HCT116 (cell line): Measurements from ENCODE around the gene LMNTD2. TPM values are rescaled to one million over a fixed set of nuclear protein-coding genes. Genes with fewer than 3 reads are reported as not detected.

Experiments used
- ATAC-seq: fragments of 200-7000 bp; cut with Tn5 transposase; 2 replicates; pipeline ENCODE4 v1.9.1; 2020; ENCODE audit warnings: mild to moderate bottlenecking, moderate library complexity
- BruUV-seq: library from RNA; stranded (reverse); fragments of 400-500 nt; replicated peaks from 2 replicates; lab custom pipeline; 2021; lab: Mats Ljungman, UMichigan
- CTCF ChIA-PET: fragments of 300-600 bp; sonication (Branson Sonifier 250); formaldehyde crosslinking; loops from one replicate; lab custom pipeline; 2021; ENCODE audit warnings: antibody characterized with exemption; lab: Charles Lee
- POLR2A ChIA-PET: fragments of 300-600, 350-600 bp; sonication (Branson Sonifier 250); formaldehyde crosslinking; loops from one replicate; lab custom pipeline; 2021; ENCODE audit warnings: antibody characterized with exemption; lab: Charles Lee
- RAD21 ChIA-PET, 2 experiments: fragments of 300-600 bp; sonication (Branson Sonifier 250); formaldehyde crosslinking; loops; one replicate each; lab custom pipeline; 2023; ENCODE audit warnings: low total read pairs in 2 of 2; ENCODE audit not compliant: uncharacterized antibody in 2 of 2, unreplicated experiment in 2 of 2, low non-redundant PET in 1 of 2; lab: Charles Lee
- DNase-seq: peaks from one replicate; pipeline ENCODE4 v3.0.0-alpha.2; 2010; ENCODE audit warnings: low read depth, low spot score
- H2AFZ ChIP-seq: fragments of 200-600 bp; shearing (Covaris generic), sonication (generic); 2 replicates; pipeline ENCODE4 v1.6.1; 2017; ENCODE audit warnings: low read depth, mixed run types, mixed read lengths, antibody characterized with exemption, low read length; ENCODE audit not compliant: poor library complexity, severe bottlenecking
- H3K27ac ChIP-seq: 2 replicates; pipeline ENCODE4 v1.5.1; 2012; ENCODE audit warnings: low read depth, low read length
- H3K27me3 ChIP-seq: fragments of 200-600 bp; sonication (generic); 2 replicates; pipeline ENCODE4 v1.6.1; 2016; ENCODE audit warnings: mixed run types, low read length, mixed read lengths; ENCODE audit not compliant: insufficient read depth
- H3K36me3 ChIP-seq, 2 experiments: fragments of 200-500 bp in 1 of 2; fragments of 200-600 bp in 1 of 2; sonication (Bioruptor generic) in 1 of 2; sonication (generic) in 1 of 2; 2 replicates each; pipeline versions ENCODE4 v1.5.1 to v1.6.1; 2014 to 2016; ENCODE audit warnings: low read length in 2 of 2, inconsistent platforms in 1 of 2, mixed read lengths in 1 of 2, mixed run types in 1 of 2; ENCODE audit not compliant: insufficient read depth in 2 of 2, control insufficient read depth in 1 of 2
- H3K4me1 ChIP-seq, 2 experiments: fragments of 200-600 bp in 1 of 2; sonication (generic) in 1 of 2; 2 replicates each; pipeline versions ENCODE4 v1.5.1 to v1.6.1; 2012 to 2017; ENCODE audit warnings: low read length in 2 of 2, inconsistent platforms in 1 of 2, mild to moderate bottlenecking in 1 of 2, mixed read lengths in 1 of 2, mixed run types in 1 of 2, moderate library complexity in 1 of 2; ENCODE audit not compliant: insufficient read depth in 2 of 2, control insufficient read depth in 1 of 2
- H3K4me2 ChIP-seq: fragments of 200-600 bp; sonication (generic); 2 replicates; pipeline ENCODE4 v1.6.1; 2017; ENCODE audit warnings: mixed run types, low read length, mixed read lengths
- H3K4me3 ChIP-seq, 2 experiments: fragments of 200-600 bp in 1 of 2; sonication (generic) in 1 of 2; replicated peaks in 1 of 2; 2 replicates each; pipeline ENCODE4 v1.5.1; 2011 to 2016; ENCODE audit warnings: low read length in 2 of 2, control low read depth in 1 of 2, low read depth in 1 of 2, mild to moderate bottlenecking in 1 of 2, mixed read lengths in 1 of 2, mixed run types in 1 of 2
- H3K79me2 ChIP-seq: fragments of 200-600 bp; sonication (generic); 2 replicates; pipeline ENCODE4 v1.6.1; 2017; ENCODE audit warnings: mild to moderate bottlenecking, mixed run types, low read length, moderate library complexity, mixed read lengths; ENCODE audit not compliant: insufficient read depth
- H3K9ac ChIP-seq: fragments of 200-600 bp; sonication (generic); 2 replicates; pipeline ENCODE4 v1.6.1; 2016; ENCODE audit warnings: low read length, mixed read lengths
- H3K9me2 ChIP-seq: fragments of 200-600 bp; sonication (generic), shearing (Covaris generic); 2 replicates; pipeline ENCODE4 v1.6.1; 2017; ENCODE audit warnings: mixed run types, mild to moderate bottlenecking, moderate library complexity; ENCODE audit not compliant: insufficient read depth
- H3K9me3 ChIP-seq, 2 experiments: fragments of 200-500 bp in 1 of 2; fragments of 200-600 bp in 1 of 2; sonication (Bioruptor generic) in 1 of 2; sonication (generic) in 1 of 2; 2 replicates each; pipeline ENCODE4 v1.6.1; 2014 to 2017; ENCODE audit warnings: low read length in 2 of 2, mixed read lengths in 2 of 2, inconsistent platforms in 1 of 2, low read depth in 1 of 2, mild to moderate bottlenecking in 1 of 2, mixed run types in 1 of 2, moderate library complexity in 1 of 2; ENCODE audit not compliant: control insufficient read depth in 1 of 2, insufficient read depth in 1 of 2
- H4K20me1 ChIP-seq: fragments of 200-600 bp; sonication (generic), shearing (Covaris generic); 2 replicates; pipeline ENCODE4 v1.6.1; 2017; ENCODE audit warnings: mixed run types, mild to moderate bottlenecking, moderate library complexity; ENCODE audit not compliant: insufficient read depth
- CEBPB ChIP-seq: IDR thresholded peaks from 2 replicates; pipeline ENCODE4 v1.6.1; 2012; ENCODE audit warnings: low read depth
- CTCF ChIP-seq, 3 experiments: fragments of 200-600 bp in 1 of 3; sonication (generic) in 1 of 3; IDR thresholded peaks in 2 of 3; conservative IDR thresholded peaks in 1 of 3; 2 replicates each; pipeline ENCODE4 v1.5.1; 2012 to 2017; ENCODE audit warnings: low read depth in 2 of 3, low read length in 2 of 3, antibody characterized with exemption in 1 of 3, borderline replicate concordance in 1 of 3, control low read depth in 1 of 3, mild to moderate bottlenecking in 1 of 3, mixed read lengths in 1 of 3, mixed run types in 1 of 3, moderate library complexity in 1 of 3; ENCODE audit not compliant: insufficient read depth in 1 of 3
- EGR1 ChIP-seq: IDR thresholded peaks from 2 replicates; pipeline ENCODE4 v1.6.1; 2012; ENCODE audit warnings: low read depth
- FOSL1 ChIP-seq: IDR thresholded peaks from 2 replicates; pipeline ENCODE4 v1.6.1; 2012; ENCODE audit warnings: low read depth
- POLR2AphosphoS5 ChIP-seq: IDR thresholded peaks from 2 replicates; pipeline ENCODE4 v1.6.1; 2011; ENCODE audit warnings: mild to moderate bottlenecking, low read depth, low read length, moderate library complexity
- SP1 ChIP-seq: IDR thresholded peaks from 2 replicates; pipeline ENCODE4 v1.6.1; 2012; ENCODE audit warnings: low read depth
- TCF7L2 ChIP-seq: IDR thresholded peaks from 2 replicates; pipeline ENCODE4 v1.7.0; 2011; ENCODE audit warnings: borderline replicate concordance, inconsistent platforms; ENCODE audit not compliant: insufficient read depth, insufficient read length; ENCODE audit errors: extremely low read depth
- ZBTB33 ChIP-seq: IDR thresholded peaks from 2 replicates; pipeline ENCODE4 v1.6.1; 2011; ENCODE audit warnings: mild to moderate bottlenecking, low read length, moderate library complexity; ENCODE audit not compliant: insufficient replicate concordance; ENCODE audit errors: extremely low read depth
- intact Hi-C: fragments of 100-400 bp; cut with micrococcal nuclease; formaldehyde crosslinking; loops from 2 replicates; pipeline ENCODE4 v1.10.0; 2022
- total RNA-seq: library from RNA; stranded (reverse); gene quantifications from one replicate; pipeline ENCODE4 v1.2.1, GENCODE V29; 2021; ENCODE audit not compliant: unreplicated experiment

Gene LMNTD2
- total RNA-seq, 1 experiment from 2014 or later: 9.5 TPM

GRCh38 chr11:607971-608659 is 47.6 kb upstream of the LMNTD2 start:
- intact Hi-C loops: no loop called here
- peaks cover 42 to 56% of the 10 kb centered on the region in 2 experiments; a peak in 3 of 4 replicates for H3K36me3 ChIP-seq
- TF ChIP-seq EGR1 (no peak), SP1 (no peak), CEBPB (no peak), POLR2AphosphoS5 (no peak), ZBTB33 (no peak), FOSL1 (no peak), TCF7L2 (no peak), CTCF (IDR thresholded peaks at IDR 0.05 in 2 of 3, conservative IDR thresholded peaks at IDR 0.05 in 1 of 3; ENCODE audit: borderline replicate concordance in 1 of 3, insufficient read depth in 1 of 3, low read depth in 2 of 3, low read length in 2 of 3) (no peak)
- H3K27ac ChIP-seq: no peak overlapping the region
- H3K9ac ChIP-seq: no peak overlapping the region
- BruUV-seq: no TSS peak
- RAD21 ChIA-PET: no interaction called here
- no peaks in the 10 kb centered on the region for H3K27me3 ChIP-seq
- POLR2A ChIA-PET: no interaction called here
- ATAC-seq: no peak
- H3K4me3 ChIP-seq: no peak overlapping the region
- no peaks in the 10 kb centered on the region for H3K9me2 ChIP-seq
- H2AFZ ChIP-seq: no peak overlapping the region
- no peaks in the 10 kb centered on the region for H3K9me3 ChIP-seq
- CTCF ChIA-PET: no interaction called here
- no peak overlapping the region for H3K4me2 ChIP-seq
- no peak for DNase-seq
- peaks cover 15% of the 10 kb centered on the region; the same call in 1 of the 2 replicates for H3K79me2 ChIP-seq
- peaks cover 3 to 10% of the 10 kb centered on the region in 2 experiments; a peak in 3 of 4 replicates for H3K4me1 ChIP-seq
- peaks cover 8% of the 10 kb centered on the region; the same call in 1 of the 2 replicates for H4K20me1 ChIP-seq
